Hematopoietic multipotent progenitor cell (in vitro differentiated cells): ENCODE data around the gene CABP4. TPM values are rescaled to one million over a fixed set of nuclear protein-coding genes. Genes with fewer than 3 reads are reported as not detected.
A peak's percentile ranks its signal among the peaks of the same experiment; 100 is the strongest.
"Not testable (repeated sequence)": the region's sequence is repeated elsewhere in the genome, so short reads cannot be mapped to it uniquely, and the experiment has no call there.

Experiments used
- DNase-seq, 3 donors: peaks; one replicate each; pipeline ENCODE4 v3.0.0-alpha.2; 2011 to 2015; ENCODE audit warnings: low read depth in 2 of 3, low spot score in 2 of 3
- total RNA-seq: library from RNA; depleted of rRNA; stranded (reverse); fragments of >200 nt; gene quantifications from one replicate; pipeline ENCODE4 v1.2.3, GENCODE V29; 2012

The CABP4 gene
- total RNA-seq, 1 donor = 1.6 TPM

DNA sequence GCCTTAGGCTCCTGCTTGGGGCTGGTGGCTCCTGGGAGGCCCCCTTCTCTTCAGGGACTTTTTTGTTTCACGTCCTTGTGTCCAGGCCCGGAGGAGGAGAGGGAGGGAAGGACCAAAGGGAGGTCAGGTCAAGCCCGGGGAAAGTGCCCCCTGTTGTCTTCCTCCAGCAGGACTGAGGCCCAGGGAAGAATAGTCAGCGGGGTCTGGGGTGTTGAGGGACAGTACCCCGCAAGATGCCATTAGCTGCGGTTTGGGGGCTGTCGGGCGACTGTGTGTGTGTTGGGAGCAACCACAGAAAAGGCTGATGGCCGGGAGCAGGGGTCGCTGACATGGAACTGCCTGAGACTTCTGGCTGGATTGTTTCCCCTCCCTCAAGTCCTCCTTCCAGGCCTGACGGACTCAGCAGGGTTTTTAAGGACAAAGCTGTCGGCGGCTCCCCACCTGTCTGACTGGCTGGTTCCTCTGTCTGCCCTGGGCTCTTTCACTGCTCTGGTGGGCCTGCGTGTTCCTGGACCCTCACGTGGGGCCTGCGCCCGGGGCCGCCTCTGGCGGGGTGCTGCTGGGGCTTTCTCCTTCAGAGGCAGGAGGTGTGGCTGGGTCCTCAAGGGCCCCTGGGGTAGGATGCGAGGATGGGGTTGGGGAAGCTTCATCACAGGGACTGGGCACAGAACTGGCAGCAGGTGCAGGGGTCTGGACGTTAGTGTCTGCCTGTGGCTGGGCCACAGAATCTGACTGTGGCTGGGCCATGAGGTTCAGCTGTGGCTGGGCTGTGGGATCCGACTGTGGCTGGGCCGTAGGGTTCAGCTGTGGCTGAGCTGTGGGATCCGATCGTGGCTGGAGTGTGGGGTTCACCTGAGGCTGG is 4.1 kb upstream of the CABP4 start:
- no peak for DNase-seq

DNA sequence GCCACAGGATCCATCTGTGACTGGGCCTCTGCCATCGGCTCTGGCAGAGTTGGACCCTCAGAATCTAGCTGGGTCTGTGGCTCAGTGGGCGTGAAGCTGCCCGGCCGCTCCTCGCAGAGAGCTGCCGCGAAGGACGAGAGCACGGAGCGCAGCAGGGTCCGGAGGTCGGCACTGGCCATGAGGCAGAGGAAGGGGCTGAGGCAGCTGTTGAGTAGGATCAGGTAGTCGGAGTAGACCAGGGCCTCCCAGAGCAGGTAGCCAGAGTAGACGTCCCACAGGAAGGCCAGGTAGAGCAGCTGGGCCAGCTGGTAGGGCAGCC is 3.5 kb upstream of the CABP4 start:
- DNase-seq = no peak

DNA sequence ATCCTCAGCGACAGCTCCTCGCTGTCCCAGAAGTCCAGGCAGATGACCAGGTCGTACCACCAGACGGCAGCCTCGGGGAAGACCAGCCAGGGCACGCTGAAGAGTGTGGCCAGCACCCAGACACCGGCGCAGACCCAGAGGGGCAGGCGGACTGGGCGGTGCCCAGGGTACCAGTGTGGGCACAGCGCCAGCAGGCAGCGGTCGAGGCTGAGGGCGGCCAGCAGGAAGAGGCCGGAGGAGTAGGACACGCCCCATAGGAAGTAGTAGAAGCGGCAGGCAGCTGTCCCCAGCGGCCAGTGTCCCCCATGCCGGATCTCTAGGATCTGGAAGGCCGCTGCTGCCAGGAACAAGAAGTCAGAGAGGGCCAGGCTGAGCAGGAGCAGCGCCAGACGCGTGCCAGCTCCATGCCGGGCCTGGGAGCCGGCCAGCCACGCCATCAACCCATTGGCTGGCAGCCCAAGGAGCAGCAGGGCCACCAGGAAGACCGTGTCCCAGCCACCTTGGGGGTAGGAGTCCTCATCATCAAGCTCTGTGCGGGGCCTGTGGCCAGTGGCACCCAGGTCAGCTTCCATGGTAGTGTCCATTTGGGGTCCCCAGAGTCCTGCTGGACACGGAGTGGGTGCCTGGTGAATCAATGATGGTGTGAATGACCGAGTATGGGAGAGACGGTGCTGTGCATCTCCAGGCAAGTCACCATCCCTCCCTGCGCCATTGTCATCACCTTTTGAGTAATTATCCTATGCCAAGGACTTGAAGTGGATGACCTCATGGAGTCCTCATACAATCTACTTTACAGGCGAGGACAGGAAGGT is 2.8 kb upstream of the CABP4 start, which contains the start of gene GPR152:
GPR152 (minus strand) TSS at position 589 of the 812 bp plus-strand sequence; CDS start at position 584, 5 bp downstream.
- DNase-seq = no peak

DNA sequence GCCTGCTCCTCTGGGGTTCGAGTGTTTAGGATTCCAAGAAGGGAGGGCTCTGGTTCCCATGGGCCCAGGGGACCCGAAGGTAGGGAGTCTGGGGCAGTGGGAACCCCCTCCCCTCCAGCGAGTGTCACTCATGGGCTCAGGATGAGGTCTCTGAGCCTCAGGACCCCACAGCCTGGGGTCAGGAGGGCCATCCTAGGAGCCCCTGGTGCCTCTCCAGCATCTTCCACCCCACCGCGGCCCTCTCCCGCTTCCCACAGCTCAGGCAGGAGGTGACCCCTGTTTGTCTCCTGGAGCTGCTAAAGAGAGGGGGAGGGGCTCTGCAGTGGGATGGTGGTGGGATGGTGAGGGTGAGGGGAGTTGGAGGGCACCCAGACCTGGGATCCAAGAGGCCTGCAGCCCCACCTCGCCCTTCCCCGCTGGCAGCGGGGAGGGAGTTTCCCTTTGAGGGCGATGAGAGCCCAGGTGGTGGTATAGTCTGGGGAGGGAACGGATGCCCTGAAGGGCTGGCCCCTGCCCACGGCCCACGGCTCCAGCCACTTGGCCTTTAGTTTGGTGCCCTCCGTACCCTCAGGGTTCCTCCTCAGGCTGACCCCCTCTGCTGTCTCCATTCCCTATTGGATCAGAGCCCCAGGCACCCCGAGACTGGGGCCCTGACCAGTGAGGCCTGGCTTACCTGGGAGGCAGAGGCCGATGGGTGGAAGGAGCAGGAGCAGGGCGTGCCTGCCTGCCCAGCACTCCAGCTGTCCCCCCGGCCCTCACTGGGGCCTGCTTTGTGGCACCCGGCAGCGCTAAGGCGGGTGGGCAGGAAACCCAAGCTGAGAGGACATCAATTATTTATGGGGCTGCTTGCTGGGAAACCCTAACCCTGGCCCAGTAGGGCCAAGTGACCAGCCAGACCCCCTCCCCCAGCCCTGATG is 1.1 kb upstream of the CABP4 start:
- no peak for DNase-seq

DNA sequence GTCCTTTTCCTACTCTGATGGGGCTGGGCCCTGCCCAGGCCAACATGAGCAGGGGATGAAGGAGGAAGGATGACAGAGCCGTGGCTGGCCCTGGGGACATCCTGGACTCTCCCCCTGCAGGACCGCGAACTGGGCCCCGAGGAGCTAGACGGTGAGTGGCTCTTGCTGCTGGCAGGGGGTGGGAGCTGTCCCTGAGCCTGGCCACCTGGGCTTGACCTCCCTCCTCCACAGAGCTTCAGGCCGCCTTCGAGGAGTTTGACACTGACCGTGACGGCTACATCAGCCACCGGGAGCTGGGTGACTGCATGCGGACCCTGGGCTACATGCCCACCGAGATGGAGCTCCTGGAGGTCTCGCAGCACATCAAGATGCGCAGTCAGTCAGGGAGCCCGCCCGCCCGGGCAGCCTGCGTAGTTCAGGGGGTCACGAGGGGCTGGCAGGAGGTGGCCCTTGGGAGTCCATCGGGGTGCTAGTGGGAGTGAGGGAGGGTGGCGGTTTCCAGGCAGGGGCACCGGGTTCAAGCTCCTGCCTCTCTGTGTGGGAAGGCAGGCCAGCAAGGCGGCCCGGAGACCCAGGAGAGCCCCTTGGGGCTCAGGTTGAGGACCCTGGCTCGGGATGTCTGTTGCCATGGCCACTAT is 1.0 kb downstream of the CABP4 start:
- no peak for DNase-seq

DNA sequence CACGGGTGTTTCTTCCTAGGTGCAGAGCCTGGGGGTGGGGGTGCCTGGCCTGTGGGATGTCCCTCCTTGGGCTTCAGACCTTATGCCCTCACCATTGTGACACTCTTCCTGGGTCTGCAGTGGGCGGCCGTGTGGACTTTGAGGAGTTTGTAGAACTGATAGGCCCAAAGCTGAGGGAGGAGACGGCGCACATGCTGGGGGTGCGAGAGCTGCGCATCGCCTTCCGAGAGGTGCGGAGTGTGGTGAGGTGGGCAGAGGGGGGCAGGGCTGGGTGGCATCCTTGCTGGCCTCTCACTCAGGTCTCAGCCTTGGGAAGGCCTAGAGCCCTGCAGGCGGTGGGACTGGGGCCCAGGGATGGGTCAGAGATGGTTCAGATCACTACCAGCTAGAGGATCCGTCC is 2.3 kb downstream of the CABP4 start:
- no peak for DNase-seq

DNA sequence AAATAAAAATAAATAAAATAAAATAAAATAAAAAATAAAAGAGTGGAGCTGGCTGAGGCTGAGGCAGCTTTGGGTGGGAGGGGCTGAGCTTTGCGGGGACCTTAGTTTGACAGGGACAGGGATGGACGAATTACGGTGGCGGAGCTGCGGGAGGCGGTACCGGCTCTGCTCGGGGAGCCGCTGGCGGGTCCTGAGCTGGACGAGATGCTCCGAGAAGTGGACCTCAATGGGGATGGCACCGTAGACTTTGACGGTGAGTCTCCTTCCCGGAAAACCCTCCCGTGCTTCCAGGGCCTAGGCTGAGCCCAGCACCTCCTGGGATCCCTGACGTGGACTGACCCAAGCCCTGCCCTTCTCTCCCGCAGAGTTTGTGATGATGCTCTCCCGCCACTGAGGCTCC is 3.1 kb downstream of the CABP4 start:
- DNase-seq = no peak

DNA sequence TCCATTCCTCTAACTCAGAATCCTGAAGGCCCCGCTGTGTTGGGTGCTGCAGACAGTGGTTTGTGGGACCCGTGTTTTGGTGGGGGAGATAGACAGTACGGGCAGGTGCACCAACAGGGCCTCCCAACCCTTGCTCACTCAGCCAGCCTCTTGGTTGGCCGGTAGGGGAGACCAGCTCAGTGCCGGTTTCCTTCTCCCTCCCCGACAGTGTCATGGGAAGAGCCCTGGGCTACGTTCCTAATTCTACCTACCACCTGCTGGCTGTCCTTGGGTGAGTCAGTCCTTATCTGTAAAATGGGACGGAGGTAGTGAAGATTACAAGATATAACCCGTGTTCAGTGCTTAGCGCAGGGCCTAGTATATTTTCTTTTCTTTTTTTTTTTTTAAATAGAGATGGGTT is 8.0 kb downstream of the CABP4 start:
- no peak for DNase-seq

DNA sequence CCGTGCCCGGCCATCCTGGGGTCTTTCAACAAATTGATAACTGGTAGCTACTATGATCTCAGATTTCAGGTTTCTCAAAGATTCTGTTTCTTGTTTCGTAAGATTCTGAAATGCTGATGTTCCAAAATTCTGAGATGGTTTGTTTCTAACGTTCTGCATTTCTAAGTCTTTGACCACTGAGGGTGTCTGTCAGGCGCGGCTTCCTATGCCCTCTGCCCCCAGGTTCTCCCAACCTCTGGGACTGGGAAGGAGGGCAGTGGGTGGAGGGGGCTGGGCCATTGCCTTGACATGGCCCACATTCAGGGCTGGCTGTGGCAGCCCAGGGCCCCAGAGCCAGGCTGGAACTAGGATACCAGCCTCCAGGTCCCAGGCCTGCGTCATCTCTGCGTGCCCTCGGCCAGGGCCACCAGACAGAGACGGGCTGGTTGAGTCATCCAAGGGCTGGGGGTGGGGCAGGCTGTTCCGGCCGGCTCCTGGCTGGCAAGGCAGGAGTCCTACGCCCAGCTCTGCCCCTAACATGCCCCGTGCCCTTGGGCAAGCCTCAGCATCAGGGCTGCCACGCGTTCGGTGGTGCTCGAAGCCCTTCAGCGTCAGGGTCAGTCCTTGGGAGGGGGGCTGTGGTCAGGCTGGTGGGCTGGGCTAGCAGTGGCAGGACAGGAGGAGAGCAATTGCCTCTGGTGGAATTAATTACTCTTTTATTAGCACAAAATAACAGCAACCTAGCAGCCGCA is 8.7 kb downstream of the CABP4 start:
- no peak for DNase-seq

DNA sequence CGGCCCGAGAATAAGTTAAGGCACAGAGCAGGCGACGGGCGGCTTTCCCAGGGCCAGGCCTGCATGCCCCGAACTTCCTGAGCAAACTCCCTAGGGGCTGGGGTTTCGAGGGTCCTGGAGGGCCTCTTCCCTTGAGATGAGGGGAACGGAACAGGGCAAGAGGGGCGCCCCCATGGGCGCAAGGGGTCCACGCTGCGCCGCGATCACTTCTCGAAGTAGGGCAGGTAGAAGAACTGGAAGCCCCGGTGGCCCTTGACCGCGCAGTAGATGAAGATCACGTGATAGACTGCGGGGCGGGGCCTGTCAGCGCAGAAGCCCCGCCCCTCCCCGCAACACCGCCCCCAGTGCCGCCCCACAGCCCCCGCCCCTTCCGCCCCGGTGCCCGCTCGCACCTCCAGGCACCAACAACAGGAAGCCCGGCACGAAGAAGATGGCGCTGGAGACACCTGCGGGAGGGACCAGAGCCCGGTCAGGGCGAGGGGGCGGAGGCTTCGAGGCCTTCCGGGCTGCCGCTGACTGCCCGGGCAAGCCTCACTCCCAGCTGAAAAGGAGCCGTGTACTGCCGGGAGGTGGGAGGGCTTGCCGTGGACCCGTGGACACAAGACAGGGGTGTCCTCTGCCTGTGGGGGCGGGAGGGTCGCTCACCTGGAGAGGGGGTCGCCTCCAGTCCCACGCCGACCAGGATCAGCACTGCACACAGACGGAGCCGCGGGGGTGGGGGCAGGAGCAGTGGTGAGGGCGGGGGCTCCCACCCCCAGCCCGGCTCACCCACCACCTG is 9.4 kb downstream of the CABP4 start:
- DNase-seq = peak; percentile 75 to 92 (median 89)

DNA sequence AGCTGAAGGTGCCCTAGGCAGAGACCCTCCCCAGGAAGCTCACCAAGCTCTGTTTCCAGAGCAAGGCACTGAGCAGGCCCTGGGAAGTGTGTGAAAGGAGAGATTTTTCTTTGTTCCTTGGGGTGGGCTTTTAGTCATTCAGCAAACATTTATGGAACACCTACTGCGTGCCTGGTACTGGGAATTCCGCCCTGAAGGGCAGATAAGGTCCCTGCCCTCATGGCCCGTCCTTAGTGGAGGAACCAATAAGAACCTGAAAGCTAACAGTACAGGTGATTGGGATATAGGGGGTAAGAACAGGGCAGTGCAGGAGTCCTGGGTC is 10.0 kb downstream of the CABP4 start:
- no peak for DNase-seq

DNA sequence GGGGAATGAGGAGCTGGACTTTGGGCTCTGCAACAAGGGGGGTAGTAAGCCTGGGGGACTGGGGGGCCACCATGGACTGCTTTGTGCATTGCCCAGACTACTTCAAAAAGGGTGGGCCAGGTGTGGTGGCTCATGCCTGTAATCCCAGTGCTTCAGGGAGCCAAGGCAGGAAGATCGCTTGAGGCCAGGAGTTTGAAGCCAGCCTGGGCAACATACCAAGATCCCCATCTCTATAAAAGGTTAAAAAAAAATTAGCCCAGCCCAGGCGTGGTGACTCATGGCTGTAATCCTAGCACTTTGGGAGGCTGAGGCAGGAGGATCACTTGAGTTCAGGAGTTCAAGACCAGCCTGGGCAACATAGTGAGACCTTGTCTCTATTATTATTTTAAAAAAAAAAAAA is 10.4 kb downstream of the CABP4 start:
- DNase-seq = not testable (repeated sequence)

DNA sequence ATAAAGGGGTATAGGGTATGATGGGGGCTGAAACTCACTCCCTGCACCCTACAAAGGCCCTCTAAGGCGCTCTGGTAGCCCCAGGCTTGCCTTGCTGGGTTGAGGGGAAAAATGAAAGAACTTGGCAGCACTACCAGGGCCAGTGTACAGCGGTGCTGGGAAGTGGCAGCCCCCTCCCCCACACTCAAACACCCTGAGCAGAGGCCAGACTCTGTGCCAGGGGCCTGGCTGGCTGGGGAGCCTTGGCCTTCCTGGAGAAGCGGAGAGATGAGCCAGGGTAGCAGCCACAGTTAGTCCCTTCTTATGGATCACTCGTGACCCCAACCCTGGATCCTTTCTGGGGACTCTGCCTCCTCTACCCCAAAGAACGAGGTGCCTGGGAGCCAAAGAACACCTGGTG is 11.2 kb downstream of the CABP4 start:
- no peak for DNase-seq

DNA sequence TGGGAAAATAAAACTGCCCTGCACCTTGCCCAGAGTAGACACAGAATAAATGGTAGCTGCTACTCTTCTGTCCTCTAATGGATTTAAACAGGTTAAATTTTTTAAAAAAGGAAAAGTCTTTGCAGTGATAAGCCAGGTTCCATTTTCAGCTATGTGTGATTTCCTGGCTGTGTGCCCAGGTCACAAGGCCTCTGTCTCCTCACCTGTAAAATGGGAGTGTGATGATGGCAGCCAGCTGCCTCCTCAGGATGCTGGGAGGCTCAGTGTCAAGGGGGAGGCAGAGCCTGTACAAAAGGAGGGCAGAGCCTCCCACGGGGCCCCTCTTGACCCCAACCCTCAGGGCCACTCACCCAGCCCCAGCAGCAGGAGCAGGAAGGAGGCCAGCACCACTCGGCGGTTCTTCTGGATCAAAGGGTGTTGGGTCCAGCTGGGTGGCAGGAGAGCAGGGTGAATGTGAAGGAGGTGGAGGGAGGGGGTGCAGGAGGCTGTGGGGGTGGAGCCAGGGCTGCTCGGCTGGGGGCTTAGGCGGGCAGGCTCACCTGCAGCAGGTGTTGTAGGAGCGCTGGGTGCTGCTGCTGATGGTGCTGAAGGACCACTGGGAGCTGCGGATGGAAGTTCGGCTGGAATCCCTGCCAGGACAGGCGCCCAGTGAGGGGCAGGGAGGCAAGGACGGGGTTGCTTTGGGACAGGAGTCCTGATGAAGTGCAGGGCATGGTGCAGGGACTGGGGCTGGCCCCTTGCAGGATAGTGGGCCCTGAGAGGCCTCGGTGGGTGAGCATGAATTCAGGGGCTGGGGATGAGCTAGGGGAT is 12.0 kb downstream of the CABP4 start:
- no peak for DNase-seq

DNA sequence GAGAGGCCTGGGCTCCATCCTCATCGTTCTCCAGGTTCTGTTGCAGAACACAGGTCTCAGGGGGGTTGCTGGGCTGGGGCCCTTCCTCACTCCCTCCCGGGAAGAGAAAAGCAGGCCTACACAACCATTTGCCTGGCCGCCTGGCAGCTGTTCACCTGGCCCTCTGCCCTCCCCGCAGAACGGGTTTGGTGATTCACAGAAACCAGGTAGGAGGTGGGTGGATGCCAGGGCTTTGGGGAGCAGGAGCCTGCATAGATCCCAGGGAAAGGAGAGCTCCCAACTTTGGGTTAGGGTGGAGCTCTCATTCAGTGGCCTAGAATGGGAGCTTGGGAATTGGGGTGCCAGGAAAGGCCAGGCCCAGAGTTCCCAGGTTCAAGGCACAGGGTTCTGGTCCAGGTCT is 12.9 kb downstream of the CABP4 start:
- DNase-seq = no peak

DNA sequence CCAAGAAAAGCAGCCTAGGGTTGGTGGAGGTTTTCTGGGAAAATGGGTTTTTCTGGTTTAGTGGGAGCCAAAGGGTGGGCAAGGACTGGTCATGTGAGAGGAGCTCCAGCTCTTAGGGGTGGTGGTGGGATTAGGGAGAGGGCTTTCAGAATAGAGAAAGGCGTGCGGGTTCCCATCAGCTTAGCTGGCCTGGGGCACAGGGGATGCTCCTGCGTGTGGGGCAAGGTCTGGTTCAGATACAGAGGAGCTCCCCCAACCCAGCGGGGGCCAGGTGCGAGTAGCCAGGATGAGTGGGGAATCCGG is 13.3 kb downstream of the CABP4 start:
- DNase-seq = no peak

DNA sequence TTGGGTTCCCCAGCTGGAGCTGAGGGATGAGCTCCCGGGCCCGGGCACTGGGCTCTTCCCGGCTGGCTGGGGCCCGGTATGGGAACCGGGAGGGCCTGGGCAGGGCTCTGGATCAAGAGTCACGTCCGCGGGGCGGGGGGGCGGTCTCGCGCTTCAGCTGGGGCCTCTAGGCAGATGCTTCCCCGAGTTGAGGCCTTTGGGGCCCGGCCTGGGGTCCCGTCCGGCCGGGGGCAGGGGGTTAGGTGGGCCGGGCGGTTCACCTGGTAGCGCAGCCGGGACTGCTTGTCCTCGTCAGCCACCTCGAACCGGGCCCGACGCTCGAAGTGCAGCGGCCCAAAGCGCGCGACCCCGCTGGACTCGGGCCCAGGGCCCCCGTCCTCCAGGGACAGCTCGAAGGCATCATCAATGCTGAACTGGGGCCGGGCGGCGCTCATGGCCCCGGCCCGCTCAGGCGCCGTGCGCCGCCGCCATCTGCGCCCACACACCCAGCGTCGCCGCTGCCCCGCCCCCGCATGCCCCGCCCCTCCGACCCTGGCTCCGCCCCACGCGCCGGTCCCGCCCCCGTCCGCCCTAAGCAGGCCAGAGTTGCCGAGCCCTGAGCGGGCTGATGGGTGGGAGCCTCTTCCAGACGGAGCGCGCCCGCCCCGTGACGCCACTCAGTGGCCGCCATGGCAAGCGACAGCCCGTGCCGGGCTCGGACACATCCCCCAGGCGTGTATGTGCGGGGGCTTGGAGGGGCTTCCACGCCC is 13.8 kb downstream of the CABP4 start, which contains the start of gene TMEM134:
TMEM134 (minus strand) TSS at position 493 of the 749 bp plus-strand sequence; CDS start at position 434, 59 bp downstream.
- DNase-seq = peak; percentile 84 to 93 (median 92)

DNA sequence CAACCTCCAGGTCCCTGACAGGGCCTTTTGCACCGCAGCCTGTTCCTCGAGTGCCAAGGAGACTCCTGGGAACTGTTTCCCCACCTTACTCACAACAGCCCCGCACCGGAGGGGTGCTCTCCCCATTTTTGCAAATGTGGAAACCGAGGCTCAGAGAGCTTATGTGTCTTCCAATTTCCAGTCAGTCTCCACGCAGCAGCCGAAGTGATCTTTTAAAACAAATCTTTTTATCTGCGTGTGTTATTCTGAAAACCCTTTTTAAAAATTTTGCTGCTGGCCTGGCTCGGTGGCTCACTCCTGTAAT is 14.3 kb downstream of the CABP4 start:
- DNase-seq = no peak
